Neuronal stem cell (in vitro differentiated cells): ENCODE results near the gene RASAL3. TPM values are rescaled to one million over a fixed set of nuclear protein-coding genes. Genes with fewer than 3 reads are reported as not detected.

Experiments used
- DNase-seq: peaks from one replicate; pipeline ENCODE4 v3.0.0-alpha.2; 2013; ENCODE audit warnings: low spot score
- H2AFZ ChIP-seq: one replicate; pipeline ENCODE4 v1.6.1; 2013; ENCODE audit warnings: mild to moderate bottlenecking, low read length, inconsistent platforms
- H2AK5ac ChIP-seq: 2 replicates; pipeline ENCODE4 v1.6.1; 2013; ENCODE audit warnings: low read depth, mild to moderate bottlenecking, inconsistent platforms, low read length, moderate library complexity, mixed read lengths
- H2BK120ac ChIP-seq: 2 replicates; pipeline ENCODE4 v1.6.1; 2013; ENCODE audit warnings: low read depth, mild to moderate bottlenecking, inconsistent platforms, low read length, moderate library complexity, mixed read lengths
- H2BK12ac ChIP-seq: one replicate; pipeline ENCODE4 v1.6.1; 2013; ENCODE audit warnings: low read length, inconsistent platforms
- H2BK15ac ChIP-seq: 2 replicates; pipeline ENCODE4 v1.6.1; 2013; ENCODE audit warnings: mild to moderate bottlenecking, low read length, inconsistent platforms, mixed read lengths
- H2BK5ac ChIP-seq: one replicate; pipeline ENCODE4 v1.6.1; 2013; ENCODE audit warnings: inconsistent platforms, mild to moderate bottlenecking, low read length, moderate library complexity
- H3K14ac ChIP-seq: one replicate; pipeline ENCODE4 v1.6.1; 2013; ENCODE audit warnings: low read length, inconsistent platforms
- H3K18ac ChIP-seq: 2 replicates; pipeline ENCODE4 v1.6.1; 2013; ENCODE audit warnings: low read length, inconsistent platforms
- H3K23ac ChIP-seq: 2 replicates; pipeline ENCODE4 v1.6.1; 2013; ENCODE audit warnings: low read depth, mild to moderate bottlenecking, mixed read lengths, low read length, inconsistent platforms; ENCODE audit not compliant: poor library complexity
- H3K27ac ChIP-seq: replicated peaks from 3 replicates; pipeline ENCODE4 v1.5.1; 2013; ENCODE audit warnings: low read length, inconsistent platforms
- H3K27me3 ChIP-seq, 3 experiments: 2 replicates each; pipeline ENCODE4 v1.6.1; 2013; ENCODE audit warnings: low read length in 3 of 3, mild to moderate bottlenecking in 2 of 3, inconsistent platforms in 1 of 3, low read depth in 1 of 3, mixed read lengths in 1 of 3, moderate library complexity in 1 of 3; ENCODE audit not compliant: control insufficient read depth in 3 of 3, insufficient read depth in 3 of 3
- H3K36me3 ChIP-seq, 2 donors: replicated peaks in 1 of 2; 2 replicates each; pipeline ENCODE4 v1.6.1; 2013; ENCODE audit warnings: low read length in 2 of 2; ENCODE audit not compliant: control insufficient read depth in 2 of 2, insufficient read depth in 2 of 2
- H3K4ac ChIP-seq: 2 replicates; pipeline ENCODE4 v1.6.1; 2013; ENCODE audit warnings: inconsistent platforms, mild to moderate bottlenecking, low read length, moderate library complexity
- H3K4me1 ChIP-seq, 2 donors: 1 replicate in 1 of 2; 2 replicates in 1 of 2; pipeline ENCODE4 v1.6.1; 2013; ENCODE audit warnings: low read length in 2 of 2, low read depth in 1 of 2; ENCODE audit not compliant: control insufficient read depth in 2 of 2, insufficient read depth in 1 of 2
- H3K4me2 ChIP-seq: one replicate; pipeline ENCODE4 v1.6.1; 2013; ENCODE audit warnings: mild to moderate bottlenecking, low read length, inconsistent platforms; ENCODE audit not compliant: insufficient read depth, poor library complexity, severe bottlenecking
- H3K4me3 ChIP-seq, 2 donors: 2 replicates each; pipeline ENCODE4 v1.5.1; 2013; ENCODE audit warnings: low read length in 2 of 2, mild to moderate bottlenecking in 2 of 2, inconsistent platforms in 1 of 2, moderate library complexity in 1 of 2
- H3K79me1 ChIP-seq: one replicate; pipeline ENCODE4 v1.6.1; 2013; ENCODE audit warnings: low read depth, mild to moderate bottlenecking, inconsistent platforms, low read length, moderate library complexity
- H3K9ac ChIP-seq: one replicate; pipeline ENCODE4 v1.6.1; 2013; ENCODE audit warnings: mild to moderate bottlenecking, low read depth, low read length, inconsistent platforms; ENCODE audit not compliant: poor library complexity
- H3K9me3 ChIP-seq, 2 donors: replicated peaks in 1 of 2; 2 replicates each; pipeline versions ENCODE3 to v1.6.1; 2013; ENCODE audit warnings: low read length in 2 of 2, mild to moderate bottlenecking in 2 of 2, inconsistent platforms in 1 of 2, low read depth in 1 of 2, mixed read lengths in 1 of 2, moderate library complexity in 1 of 2; ENCODE audit not compliant: control insufficient read depth in 2 of 2, insufficient read depth in 1 of 2
- H4K8ac ChIP-seq: one replicate; pipeline ENCODE4 v1.6.1; 2013; ENCODE audit warnings: low read depth, mild to moderate bottlenecking, inconsistent platforms, low read length, moderate library complexity
- H4K91ac ChIP-seq: one replicate; pipeline ENCODE4 v1.6.1; 2013; ENCODE audit warnings: low read length, low read depth, mild to moderate bottlenecking, inconsistent platforms; ENCODE audit not compliant: poor library complexity
- WGBS, 2 donors: extraction: QIAGEN DNeasy Blood & Tissue Kit; methylation state at CpG; one replicate each; pipeline ENCODE4 v1.1.7; 2013; ENCODE audit warnings: missing lambda C conversion rate in 2 of 2, mixed read lengths in 1 of 2; ENCODE audit not compliant: insufficient read length in 2 of 2, insufficient replicate concordance in 1 of 2; ENCODE audit errors: extremely low coverage in 2 of 2; 5-methylcytosine and 5-hydroxymethylcytosine counted together
- polyA plus RNA-seq, 2 experiments: library from polyadenylated mRNA; stranded (reverse); fragments of 200-250 nt; gene quantifications; one replicate each; pipeline ENCODE4 v1.2.3, GENCODE V29; 2013

The RASAL3 gene
- polyA plus RNA-seq (2013, experiment 1 of 2) = 0.04 TPM
- polyA plus RNA-seq (2013, experiment 2 of 2) = 0.06 TPM

DNA sequence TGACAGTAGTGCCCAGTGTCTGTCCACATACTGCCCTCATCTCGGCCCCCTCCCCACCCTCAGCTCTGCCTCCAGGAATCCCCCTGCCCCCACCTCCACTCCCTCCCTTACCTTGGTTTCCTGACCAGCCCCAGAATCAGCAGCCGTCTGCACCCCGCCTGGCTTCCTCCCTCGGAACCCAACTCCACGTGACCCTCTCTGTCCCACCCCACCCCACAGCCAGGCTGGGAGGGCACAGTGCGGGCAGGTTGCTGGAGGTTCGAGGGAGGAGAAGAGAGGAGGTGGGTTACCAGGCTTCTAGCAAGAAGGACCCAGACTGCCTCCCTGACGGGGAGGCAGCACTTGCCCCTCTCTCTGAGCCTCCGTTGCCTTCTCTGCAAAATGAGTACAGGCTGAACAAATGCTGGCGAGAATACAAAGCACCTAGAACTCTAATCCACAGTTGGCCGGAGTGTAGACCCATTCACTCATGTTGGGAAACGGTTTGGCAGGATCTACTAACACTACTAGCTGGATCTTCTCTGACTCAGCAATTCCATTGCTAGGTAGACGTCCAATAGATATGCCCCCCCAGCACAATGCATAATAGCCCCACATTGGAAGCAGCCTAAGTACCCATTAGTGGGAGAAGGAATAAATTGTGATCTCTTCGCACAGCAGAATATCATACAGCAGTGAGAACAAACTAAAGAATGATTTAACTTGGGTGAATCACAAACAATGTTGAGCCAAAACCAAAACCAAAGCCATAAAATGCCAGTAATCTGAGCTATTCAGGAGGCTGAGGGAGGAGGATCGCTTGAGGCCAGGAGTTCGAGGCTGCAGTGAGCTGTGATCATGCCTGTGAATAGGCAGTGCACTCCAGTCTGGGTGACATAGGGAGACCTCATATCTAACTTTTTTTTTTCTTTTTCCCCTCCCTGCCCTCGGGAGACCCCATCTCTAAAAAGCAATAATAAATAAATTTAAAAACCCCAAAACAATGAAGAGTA lies at the start of gene RASAL3:
TSS of gene RASAL3 (minus strand) at position 151 of the 992 bp plus-strand sequence. CDS start 186 bp downstream, outside the sequence.
- Histone ChIP-seq H3K23ac (peak within 1 kb of the TSS; percentile 91), H2BK5ac (no peak within 1 kb of the TSS), H3K79me1 (no peaks in the 10 kb centered on the region), H3K14ac (no peak within 1 kb of the TSS), H2BK15ac (no peak within 1 kb of the TSS), H3K27ac (no peak within 1 kb of the TSS), H4K91ac (no peak within 1 kb of the TSS), H2AK5ac (peak within 1 kb of the TSS; percentile 37), H2AFZ (peak within 1 kb of the TSS; percentile 49), H2BK12ac (no peak within 1 kb of the TSS), H2BK120ac (no peak within 1 kb of the TSS), H4K8ac (no peak within 1 kb of the TSS), H3K9ac (peak within 1 kb of the TSS; percentile 21), H3K18ac (peak within 1 kb of the TSS; percentile 89), H3K9me3 (no peaks in the 10 kb centered on the region), H3K27me3 (peaks cover 8 to 64% (median 43%) of the 10 kb centered on the region in 3 experiments), H3K4me1 (no peaks in the 10 kb centered on the region), H3K4ac (no peak within 1 kb of the TSS), H3K4me2 (no peak within 1 kb of the TSS), H3K4me3 (no peak within 1 kb of the TSS), H3K36me3 (no peaks in the 10 kb centered on the region)
- WGBS, 2 donors = no CpG with 5 or more reads among the region's 17 CpGs
- no peak for DNase-seq

DNA sequence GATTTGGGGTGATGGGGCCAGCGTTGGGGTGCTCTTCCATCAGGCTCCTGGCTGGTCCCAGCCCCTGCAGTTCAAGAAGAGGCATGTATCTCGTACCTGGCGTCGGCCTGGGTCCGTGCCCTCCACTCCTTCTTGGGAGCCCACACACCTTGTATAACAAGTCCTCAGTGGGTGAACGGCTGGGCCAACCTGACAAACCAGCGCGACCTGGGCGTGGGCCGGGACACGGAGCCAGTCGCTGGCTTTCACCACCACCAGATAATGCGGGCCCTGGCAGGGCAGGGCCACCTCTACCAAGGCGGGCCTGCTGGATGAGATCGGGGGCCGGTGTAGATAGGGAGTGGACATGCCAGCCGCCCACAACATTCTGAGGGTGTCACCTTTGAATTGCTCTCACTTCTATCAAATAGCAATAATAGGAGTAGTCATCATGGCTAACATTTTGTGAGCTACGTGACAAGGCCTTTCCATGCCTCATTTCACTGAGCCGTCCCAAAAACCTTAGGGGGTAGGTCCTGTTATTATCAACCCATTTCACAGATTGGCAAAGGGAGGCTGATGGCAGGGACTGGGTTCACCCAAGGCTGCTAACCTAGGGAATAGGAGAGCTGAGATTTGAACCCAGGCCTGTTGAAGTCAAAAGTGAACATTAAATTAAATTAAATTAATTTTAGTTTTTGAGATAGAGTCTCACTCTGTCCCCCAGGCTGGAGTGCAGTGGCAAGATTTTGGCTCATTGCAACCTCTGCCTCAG lies 47.5 kb upstream of the RASAL3 start:
- H3K36me3 ChIP-seq = no peaks in the 10 kb centered on the region
- H3K9me3 ChIP-seq = peaks cover 0 to 7% of the 10 kb centered on the region in 2 donors
- H2AFZ ChIP-seq = no peak overlapping the region
- H3K4me3 ChIP-seq = no peak overlapping the region
- no peak overlapping the region for H4K91ac ChIP-seq
- no peak overlapping the region for H2BK15ac ChIP-seq
- no peak overlapping the region for H3K23ac ChIP-seq
- H2BK12ac ChIP-seq = no peak overlapping the region
- H3K4me1 ChIP-seq = no peaks in the 10 kb centered on the region
- no peaks in the 10 kb centered on the region for H3K79me1 ChIP-seq
- H2BK5ac ChIP-seq = no peak overlapping the region
- no peak overlapping the region for H3K27ac ChIP-seq
- no peak overlapping the region for H3K9ac ChIP-seq
- H3K27me3 ChIP-seq = peaks cover 0 to 12% (median 5%) of the 10 kb centered on the region in 3 experiments
- no peak overlapping the region for H3K4me2 ChIP-seq
- no CpG with 5 or more reads among the region's 19 CpGs for WGBS, 2 donors
- H4K8ac ChIP-seq = no peak overlapping the region
- no peak overlapping the region for H3K14ac ChIP-seq
- no peak for DNase-seq
- no peak overlapping the region for H3K18ac ChIP-seq
- H2BK120ac ChIP-seq = no peak overlapping the region
- H3K4ac ChIP-seq = no peak overlapping the region
- no peak overlapping the region for H2AK5ac ChIP-seq

DNA sequence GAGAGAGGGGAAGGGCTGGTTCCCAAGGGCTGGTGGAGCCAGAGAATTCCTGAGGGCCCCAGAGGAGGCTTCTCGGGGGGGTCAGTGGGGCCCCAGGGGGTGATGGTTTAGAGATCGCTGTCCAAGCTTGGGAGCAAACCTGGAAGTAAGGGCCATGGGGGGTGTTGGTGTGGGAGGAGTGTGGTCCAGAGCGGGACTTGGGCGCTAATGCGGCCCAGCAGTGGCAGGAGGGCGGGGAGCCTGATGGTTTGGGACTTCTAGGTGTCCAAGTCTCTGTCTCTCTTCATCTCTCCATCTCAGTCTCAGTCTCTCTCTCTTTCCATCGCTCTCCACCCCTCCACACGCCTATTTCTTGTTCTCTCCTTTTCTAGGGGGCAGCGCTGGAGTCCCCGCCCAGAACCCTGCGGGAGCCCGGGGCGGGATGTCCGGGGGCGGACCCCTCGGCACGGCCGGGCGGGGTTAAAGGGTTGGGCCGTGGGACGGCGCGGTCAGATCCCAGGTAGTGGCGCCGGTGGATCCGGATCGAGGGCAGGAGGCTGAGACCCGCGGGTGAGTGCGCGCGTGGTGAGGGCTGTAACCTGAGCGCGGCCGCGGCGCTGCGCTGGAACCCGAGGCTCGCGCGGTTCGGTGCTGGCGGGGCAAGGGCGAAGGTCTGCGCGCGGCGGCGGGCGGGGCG lies 43.8 kb upstream of the RASAL3 start, which contains the start of gene CYP4F22:
TSS of gene CYP4F22 (plus strand) at position 491 of the 676 bp plus-strand sequence. CDS start 16,812 bp downstream, outside the sequence.
- Histone ChIP-seq H2BK5ac (no peak within 1 kb of the TSS), H4K8ac (no peak within 1 kb of the TSS), H4K91ac (no peak within 1 kb of the TSS), H3K23ac (peak within 1 kb of the TSS; percentile 9), H3K4me3 (peak within 1 kb of the TSS in 1 of 2 donors; percentile 69), H2BK15ac (no peak within 1 kb of the TSS), H3K27me3 (peaks cover 0 to 12% (median 8%) of the 10 kb centered on the region in 3 experiments), H3K79me1 (no peaks in the 10 kb centered on the region), H2AFZ (no peak within 1 kb of the TSS), H2BK12ac (no peak within 1 kb of the TSS), H2BK120ac (no peak within 1 kb of the TSS), H3K14ac (no peak within 1 kb of the TSS), H3K36me3 (no peaks in the 10 kb centered on the region), H3K9me3 (peaks cover 0 to 6% of the 10 kb centered on the region in 2 donors), H3K4me1 (no peaks in the 10 kb centered on the region), H3K4ac (no peak within 1 kb of the TSS), H3K27ac (no peak within 1 kb of the TSS), H3K9ac (no peak within 1 kb of the TSS), H3K4me2 (peak within 1 kb of the TSS; percentile 33), H3K18ac (peak within 1 kb of the TSS; percentile 57), H2AK5ac (no peak within 1 kb of the TSS)
- no CpG with 5 or more reads among the region's 52 CpGs for WGBS, 2 donors
- no peak for DNase-seq
